WTC11 (cell line): ENCODE results near the gene ILF3.

Source experiments
- ATF6 ChIP-seq: sonication (generic); formaldehyde crosslinking; IDR thresholded peaks from 2 replicates; pipeline ENCODE4 v1.8.1; 2023; ENCODE audit warnings: mild to moderate bottlenecking, missing genetic modification reagents
- CREB1 ChIP-seq: sonication (generic); formaldehyde crosslinking; IDR thresholded peaks from 2 replicates; pipeline ENCODE4 v1.8.0; 2023; ENCODE audit warnings: mild to moderate bottlenecking, missing genetic modification reagents
- ESRRA ChIP-seq: sonication (generic); formaldehyde crosslinking; IDR thresholded peaks from 2 replicates; pipeline ENCODE4 v1.8.1; 2022; ENCODE audit warnings: mild to moderate bottlenecking, missing genetic modification reagents, borderline replicate concordance
- HMGA2 ChIP-seq: fragments of 250-450 bp; sonication (Bioruptor Pico); IDR thresholded peaks from 2 replicates; pipeline ENCODE4 v1.4.0; 2021; ENCODE audit warnings: mild to moderate bottlenecking, moderate library complexity
- MAX ChIP-seq: sonication (generic); formaldehyde crosslinking; IDR thresholded peaks from 2 replicates; pipeline ENCODE4 v1.8.0; 2022; ENCODE audit warnings: mild to moderate bottlenecking, missing genetic modification reagents
- NFYB ChIP-seq: sonication (generic); formaldehyde crosslinking; conservative IDR thresholded peaks from 2 replicates; pipeline ENCODE4 v1.8.0; 2022; ENCODE audit warnings: low read depth, missing genetic modification reagents
- NR3C1 ChIP-seq: sonication (generic); formaldehyde crosslinking; conservative IDR thresholded peaks from 2 replicates; pipeline ENCODE4 v1.8.1; 2023; ENCODE audit warnings: low read depth, mild to moderate bottlenecking, missing genetic modification reagents
- SMAD4 ChIP-seq: sonication (generic); formaldehyde crosslinking; IDR thresholded peaks from 2 replicates; pipeline ENCODE4 v1.8.0; 2022; ENCODE audit warnings: mild to moderate bottlenecking, missing genetic modification reagents
- TCF7 ChIP-seq: sonication (generic); formaldehyde crosslinking; IDR thresholded peaks from 2 replicates; pipeline ENCODE4 v1.8.0; 2022; ENCODE audit warnings: mild to moderate bottlenecking, low read depth, missing genetic modification reagents, moderate library complexity
- TF ChIP-seq, protein P1 (sequence below): sonication (generic); formaldehyde crosslinking; conservative IDR thresholded peaks from 2 replicates; pipeline ENCODE4 v1.8.1; 2023; ENCODE audit warnings: mild to moderate bottlenecking, low read depth, missing genetic modification reagents, moderate library complexity
- TF ChIP-seq, protein P2 (sequence below): fragments of 200-600 bp; IDR thresholded peaks from 2 replicates; pipeline ENCODE4 v1.8.0; 2022; ENCODE audit warnings: antibody characterized with exemption
- TF ChIP-seq, protein P3 (sequence below): sonication (generic); formaldehyde crosslinking; IDR thresholded peaks from 2 replicates; pipeline ENCODE4 v1.8.1; 2022; ENCODE audit warnings: low read depth, missing genetic modification reagents, borderline replicate concordance

- no peak for TF ChIP-seq ATF6 (CRISPR knock-in tag)
- TF ChIP-seq, protein P1, sequence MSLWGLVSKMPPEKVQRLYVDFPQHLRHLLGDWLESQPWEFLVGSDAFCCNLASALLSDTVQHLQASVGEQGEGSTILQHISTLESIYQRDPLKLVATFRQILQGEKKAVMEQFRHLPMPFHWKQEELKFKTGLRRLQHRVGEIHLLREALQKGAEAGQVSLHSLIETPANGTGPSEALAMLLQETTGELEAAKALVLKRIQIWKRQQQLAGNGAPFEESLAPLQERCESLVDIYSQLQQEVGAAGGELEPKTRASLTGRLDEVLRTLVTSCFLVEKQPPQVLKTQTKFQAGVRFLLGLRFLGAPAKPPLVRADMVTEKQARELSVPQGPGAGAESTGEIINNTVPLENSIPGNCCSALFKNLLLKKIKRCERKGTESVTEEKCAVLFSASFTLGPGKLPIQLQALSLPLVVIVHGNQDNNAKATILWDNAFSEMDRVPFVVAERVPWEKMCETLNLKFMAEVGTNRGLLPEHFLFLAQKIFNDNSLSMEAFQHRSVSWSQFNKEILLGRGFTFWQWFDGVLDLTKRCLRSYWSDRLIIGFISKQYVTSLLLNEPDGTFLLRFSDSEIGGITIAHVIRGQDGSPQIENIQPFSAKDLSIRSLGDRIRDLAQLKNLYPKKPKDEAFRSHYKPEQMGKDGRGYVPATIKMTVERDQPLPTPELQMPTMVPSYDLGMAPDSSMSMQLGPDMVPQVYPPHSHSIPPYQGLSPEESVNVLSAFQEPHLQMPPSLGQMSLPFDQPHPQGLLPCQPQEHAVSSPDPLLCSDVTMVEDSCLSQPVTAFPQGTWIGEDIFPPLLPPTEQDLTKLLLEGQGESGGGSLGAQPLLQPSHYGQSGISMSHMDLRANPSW (CRISPR knock-in tag), result no peak
- TF ChIP-seq, protein P2, sequence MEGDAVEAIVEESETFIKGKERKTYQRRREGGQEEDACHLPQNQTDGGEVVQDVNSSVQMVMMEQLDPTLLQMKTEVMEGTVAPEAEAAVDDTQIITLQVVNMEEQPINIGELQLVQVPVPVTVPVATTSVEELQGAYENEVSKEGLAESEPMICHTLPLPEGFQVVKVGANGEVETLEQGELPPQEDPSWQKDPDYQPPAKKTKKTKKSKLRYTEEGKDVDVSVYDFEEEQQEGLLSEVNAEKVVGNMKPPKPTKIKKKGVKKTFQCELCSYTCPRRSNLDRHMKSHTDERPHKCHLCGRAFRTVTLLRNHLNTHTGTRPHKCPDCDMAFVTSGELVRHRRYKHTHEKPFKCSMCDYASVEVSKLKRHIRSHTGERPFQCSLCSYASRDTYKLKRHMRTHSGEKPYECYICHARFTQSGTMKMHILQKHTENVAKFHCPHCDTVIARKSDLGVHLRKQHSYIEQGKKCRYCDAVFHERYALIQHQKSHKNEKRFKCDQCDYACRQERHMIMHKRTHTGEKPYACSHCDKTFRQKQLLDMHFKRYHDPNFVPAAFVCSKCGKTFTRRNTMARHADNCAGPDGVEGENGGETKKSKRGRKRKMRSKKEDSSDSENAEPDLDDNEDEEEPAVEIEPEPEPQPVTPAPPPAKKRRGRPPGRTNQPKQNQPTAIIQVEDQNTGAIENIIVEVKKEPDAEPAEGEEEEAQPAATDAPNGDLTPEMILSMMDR, result no peak
- no peak for TF ChIP-seq ESRRA (CRISPR knock-in tag)
- TF ChIP-seq NR3C1, result no peak
- TF ChIP-seq TCF7 (CRISPR knock-in tag), result no peak
- no peak for TF ChIP-seq NFYB
- TF ChIP-seq CREB1 (CRISPR knock-in tag), result no peak
- TF ChIP-seq, protein P3, sequence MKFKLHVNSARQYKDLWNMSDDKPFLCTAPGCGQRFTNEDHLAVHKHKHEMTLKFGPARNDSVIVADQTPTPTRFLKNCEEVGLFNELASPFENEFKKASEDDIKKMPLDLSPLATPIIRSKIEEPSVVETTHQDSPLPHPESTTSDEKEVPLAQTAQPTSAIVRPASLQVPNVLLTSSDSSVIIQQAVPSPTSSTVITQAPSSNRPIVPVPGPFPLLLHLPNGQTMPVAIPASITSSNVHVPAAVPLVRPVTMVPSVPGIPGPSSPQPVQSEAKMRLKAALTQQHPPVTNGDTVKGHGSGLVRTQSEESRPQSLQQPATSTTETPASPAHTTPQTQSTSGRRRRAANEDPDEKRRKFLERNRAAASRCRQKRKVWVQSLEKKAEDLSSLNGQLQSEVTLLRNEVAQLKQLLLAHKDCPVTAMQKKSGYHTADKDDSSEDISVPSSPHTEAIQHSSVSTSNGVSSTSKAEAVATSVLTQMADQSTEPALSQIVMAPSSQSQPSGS (CRISPR knock-in tag), result no peak
- no peak for TF ChIP-seq MAX (CRISPR knock-in tag)
- TF ChIP-seq SMAD4 (CRISPR knock-in tag), result no peak
- TF ChIP-seq HMGA2 (CRISPR knock-in tag), result no peak
Measured at GRCh38 chr19:10729411-10729810, 75.3 kb downstream of the ILF3 start.
